IPS-20b (cell line): ENCODE measurements around the gene TMEM8B.

ENCODE experiments used
- H3K27ac ChIP-seq: one replicate; pipeline ENCODE4 v1.5.1; 2013; ENCODE audit warnings: low read length
- H3K27me3 ChIP-seq: 2 replicates; pipeline ENCODE4 v1.6.1; 2013; ENCODE audit warnings: mild to moderate bottlenecking, low read length, inconsistent platforms; ENCODE audit not compliant: insufficient read depth
- H3K36me3 ChIP-seq: 2 replicates; pipeline ENCODE4 v1.6.1; 2013; ENCODE audit warnings: low read depth, mild to moderate bottlenecking, inconsistent platforms, low read length, moderate library complexity; ENCODE audit not compliant: insufficient read depth
- H3K4me1 ChIP-seq: 2 replicates; pipeline ENCODE4 v1.6.1; 2013; ENCODE audit warnings: mild to moderate bottlenecking, control low read depth, inconsistent platforms, low read length, moderate library complexity; ENCODE audit not compliant: insufficient read depth
- H3K4me3 ChIP-seq: 2 replicates; pipeline ENCODE4 v1.5.1; 2013; ENCODE audit warnings: mild to moderate bottlenecking, low read length, inconsistent platforms
- H3K9ac ChIP-seq: 2 replicates; pipeline ENCODE4 v1.6.1; 2013; ENCODE audit warnings: low read depth, mild to moderate bottlenecking, inconsistent platforms, low read length, moderate library complexity
- H3K9me3 ChIP-seq: 2 replicates; pipeline ENCODE4 v1.6.1; 2013; ENCODE audit warnings: mild to moderate bottlenecking, low read depth, low read length, inconsistent platforms; ENCODE audit not compliant: insufficient read depth

TMEM8B gene

DNA sequence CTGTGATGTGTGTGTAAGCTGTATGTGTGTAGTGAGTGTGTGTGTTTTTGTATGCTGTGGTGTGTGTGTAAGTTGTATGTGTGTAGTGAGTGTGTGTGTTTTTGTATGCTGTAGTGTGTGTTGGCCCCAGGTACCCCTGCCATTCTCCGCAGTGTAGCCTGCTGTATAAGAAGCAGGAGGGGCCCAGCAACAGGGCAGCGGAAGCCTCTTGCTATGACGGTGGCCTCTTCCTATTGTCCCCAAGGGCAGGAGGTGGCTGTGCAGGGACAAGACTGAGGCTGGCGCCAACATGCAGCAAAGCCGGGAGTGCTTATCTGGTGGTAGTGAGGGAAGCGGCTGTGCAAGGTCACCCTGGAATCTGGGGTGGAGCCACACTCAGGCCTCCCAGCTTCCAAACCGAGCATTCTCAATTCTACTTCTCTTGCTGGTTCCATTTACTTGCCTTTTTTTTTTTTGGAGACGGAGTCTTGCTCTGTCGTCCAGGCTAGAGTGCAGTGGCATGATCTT lies 85.3 kb downstream of the TMEM8B start:
- Histone ChIP-seq H3K27ac (no peak overlapping the region), H3K4me3 (no peak overlapping the region), H3K9me3 (no peaks in the 10 kb centered on the region), H3K9ac (no peak overlapping the region), H3K36me3 (no peaks in the 10 kb centered on the region), H3K27me3 (no peaks in the 10 kb centered on the region), H3K4me1 (no peaks in the 10 kb centered on the region)
